NCI-H345 (cell line): ENCODE data around the gene SLC39A10.

Experiments
- DNase-seq: peaks from one replicate; lab custom pipeline; 2025; lab: John Stamatoyannopoulos, UW

SLC39A10 gene

GRCh38 chr2:195730912-195731311 lies 73.9 kb downstream of the SLC39A10 start:
- no peak for DNase-seq

GRCh38 chr2:195732574-195732973 lies 75.5 kb downstream of the SLC39A10 start:
- no peak for DNase-seq

GRCh38 chr2:195733831-195734230 lies 76.8 kb downstream of the SLC39A10 start:
- DNase-seq, result no peak

GRCh38 chr2:195734395-195734794 lies 77.4 kb downstream of the SLC39A10 start:
- DNase-seq, result no peak

- DNase-seq, result no peak
These were observed 77.9 kb downstream of the SLC39A10 start for GRCh38 chr2:195734931-195735330.

GRCh38 chr2:195735347-195735746 lies 78.3 kb downstream of the SLC39A10 start:
- DNase-seq, result no peak

GRCh38 chr2:195737511-195738325 lies 80.7 kb downstream of the SLC39A10 start:
- DNase-seq, result no peak

- DNase-seq, result no peak
These were observed 84.2 kb downstream of the SLC39A10 start for GRCh38 chr2:195741191-195741590.

- DNase-seq, result no peak
These were observed 99.4 kb downstream of the SLC39A10 start for GRCh38 chr2:195756218-195756942.

- DNase-seq, result no peak
These were observed 101.8 kb downstream of the SLC39A10 start for GRCh38 chr2:195758846-195759245.

GRCh38 chr2:195759877-195760276 lies 102.9 kb downstream of the SLC39A10 start:
- no peak for DNase-seq

GRCh38 chr2:195763866-195764265 lies 106.8 kb downstream of the SLC39A10 start:
- no peak for DNase-seq

GRCh38 chr2:195766691-195767090 lies 109.7 kb downstream of the SLC39A10 start:
- DNase-seq, result no peak

- DNase-seq, result no peak
These were observed 111.4 kb downstream of the SLC39A10 start for GRCh38 chr2:195768431-195768830.

GRCh38 chr2:195769975-195770374 lies 112.9 kb downstream of the SLC39A10 start:
- DNase-seq, result no peak

GRCh38 chr2:195779491-195779890 lies 122.5 kb downstream of the SLC39A10 start:
- no peak for DNase-seq

- no peak for DNase-seq
These were observed 125.1 kb downstream of the SLC39A10 start for GRCh38 chr2:195782156-195782555.
